Germinal center (tissue), 1 donor: ENCODE results near the gene PI4K2B.
"Not testable (repeated sequence)": the region's sequence is repeated elsewhere in the genome, so short reads cannot be mapped to it uniquely, and the experiment has no call there.

Source experiments
- DNase-seq: peaks from one replicate; pipeline ENCODE4 v3.0.0; 2012; ENCODE audit warnings: mixed read lengths, low spot score

Gene PI4K2B

GRCh38 chr4:25306518-25307057 is 72.8 kb downstream of the PI4K2B start:
- no peak for DNase-seq

GRCh38 chr4:25307596-25307995 is 73.8 kb downstream of the PI4K2B start:
- no peak for DNase-seq

GRCh38 chr4:25308306-25308705 is 74.5 kb downstream of the PI4K2B start:
- no peak for DNase-seq

- DNase-seq, result no peak
These were observed 74.9 kb downstream of the PI4K2B start for GRCh38 chr4:25308761-25309160.

- no peak for DNase-seq
These were observed 76.4 kb downstream of the PI4K2B start for GRCh38 chr4:25310066-25310802.

GRCh38 chr4:25310803-25311166 is 77.0 kb downstream of the PI4K2B start:
- no peak for DNase-seq

GRCh38 chr4:25312496-25313200 is 78.8 kb downstream of the PI4K2B start, which contains the start of gene ZCCHC4:
TSS of gene ZCCHC4 (plus strand) at chr4:25312774. CDS start at chr4:25312810, 36 bp downstream.
- DNase-seq, result peak; percentile 89

GRCh38 chr4:25313201-25313895 is 79.5 kb downstream of the PI4K2B start:
- no peak for DNase-seq

GRCh38 chr4:25320336-25320735 is 86.5 kb downstream of the PI4K2B start:
- no peak for DNase-seq

- DNase-seq, result no peak
These were observed 86.9 kb downstream of the PI4K2B start for GRCh38 chr4:25320773-25321172.

GRCh38 chr4:25321703-25322102 is 87.9 kb downstream of the PI4K2B start:
- no peak for DNase-seq

- DNase-seq, result not testable (repeated sequence)
These were observed 94.6 kb downstream of the PI4K2B start for GRCh38 chr4:25328463-25328862.
